Camera-type eye (tissue), 1 donor: ENCODE measurements around the gene SNX11. TPM values are rescaled to one million over a fixed set of nuclear protein-coding genes. Genes with fewer than 3 reads are reported as not detected.

ENCODE experiments used
- total RNA-seq: library from RNA; depleted of rRNA; stranded (reverse); fragments of >200 nt; gene quantifications from one replicate; pipeline ENCODE4 v1.2.3, GENCODE V29; 2014

SNX11 gene, protein sequence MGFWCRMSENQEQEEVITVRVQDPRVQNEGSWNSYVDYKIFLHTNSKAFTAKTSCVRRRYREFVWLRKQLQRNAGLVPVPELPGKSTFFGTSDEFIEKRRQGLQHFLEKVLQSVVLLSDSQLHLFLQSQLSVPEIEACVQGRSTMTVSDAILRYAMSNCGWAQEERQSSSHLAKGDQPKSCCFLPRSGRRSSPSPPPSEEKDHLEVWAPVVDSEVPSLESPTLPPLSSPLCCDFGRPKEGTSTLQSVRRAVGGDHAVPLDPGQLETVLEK
- total RNA-seq, result 15.9 TPM

DNA sequence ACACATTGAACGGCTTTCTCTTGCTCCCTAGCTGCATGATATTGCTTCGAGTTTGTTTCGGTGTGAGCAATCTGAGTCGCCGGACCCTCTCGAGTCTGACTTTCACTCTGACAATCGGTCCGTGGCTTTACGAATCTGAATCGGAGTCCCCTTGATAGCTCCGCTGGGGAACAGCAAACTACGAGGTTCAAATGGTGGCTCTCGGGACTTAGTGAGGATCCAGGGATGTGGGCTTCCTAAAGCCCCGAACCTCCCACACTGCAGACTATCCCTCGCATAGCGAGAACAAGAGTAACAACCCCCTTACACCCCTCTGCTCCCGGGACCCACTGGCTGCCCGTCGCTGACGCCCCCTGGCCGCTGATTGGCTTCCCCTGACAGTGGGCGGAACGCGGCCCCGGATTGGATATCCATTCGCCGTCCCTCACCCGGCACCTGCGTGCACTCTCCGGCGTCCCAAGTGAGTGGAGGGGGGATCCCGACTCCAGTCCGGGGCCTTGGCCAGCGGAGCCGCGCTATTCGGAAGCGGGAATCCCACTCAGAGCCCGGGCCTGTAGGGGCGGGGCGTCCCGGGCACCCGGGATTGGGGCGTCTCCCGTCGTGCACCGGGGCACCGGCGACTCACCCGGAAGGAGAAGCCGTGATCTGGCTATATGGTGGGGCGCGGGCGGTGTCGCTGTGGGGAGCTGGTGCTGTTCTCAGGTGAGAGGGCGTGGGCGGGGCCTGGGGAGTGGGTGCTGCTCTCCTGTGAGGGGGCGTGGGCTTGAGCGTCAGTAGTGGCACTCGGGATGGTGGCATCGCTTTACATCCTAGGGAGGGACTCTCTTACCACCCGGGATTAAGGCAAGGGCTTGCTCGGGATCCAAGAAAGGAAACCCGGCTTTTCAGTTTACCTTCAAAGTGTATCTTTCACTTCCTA, at the start of gene SNX11:
Gene SNX11, plus strand, starts transcription at position 630 of the 919 bp plus-strand sequence. CDS start 4,278 bp downstream, outside the sequence.

DNA sequence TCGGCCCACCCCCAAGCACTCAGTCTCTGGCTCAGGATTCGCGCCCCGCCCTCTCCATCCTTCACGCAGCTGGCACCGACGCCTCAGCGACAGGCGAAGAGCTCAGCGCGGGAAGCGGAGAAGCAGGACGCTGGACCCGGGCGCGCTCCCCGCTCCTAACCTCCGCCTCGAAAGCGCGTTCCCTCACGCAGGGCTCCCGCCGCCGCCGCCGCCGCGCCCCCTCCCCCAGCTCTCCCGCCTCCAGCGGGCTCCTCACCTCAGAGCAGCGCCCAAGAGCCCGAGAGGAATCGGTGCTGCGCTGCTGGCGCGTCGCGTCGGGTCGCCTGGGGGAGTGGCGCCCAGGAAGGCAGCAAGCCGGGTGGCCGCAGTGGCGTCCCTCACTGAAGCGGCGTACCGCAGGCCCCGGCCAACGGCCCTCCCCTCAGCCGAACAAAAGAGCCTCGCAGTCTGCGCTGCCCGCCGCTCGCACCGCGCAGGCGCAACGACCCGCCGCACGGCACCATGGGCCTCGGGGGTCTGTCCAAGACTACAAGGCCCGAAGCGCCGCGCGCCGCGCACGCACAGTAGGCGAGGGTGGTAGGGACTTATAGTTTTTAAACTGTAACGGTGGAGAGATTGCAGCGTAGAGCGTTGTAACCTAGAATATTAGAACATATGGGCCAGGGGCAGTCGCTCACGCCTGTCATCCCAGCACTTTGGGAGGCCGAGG, 6.4 kb upstream of the SNX11 start, which contains the start of gene CBX1:
Gene CBX1, minus strand, starts transcription at position 467 of the 709 bp plus-strand sequence. CDS start 24,474 bp downstream, outside the sequence.

Other genes starting within 250 kb of the SNX11 start
- gene SP2, start 211.5 kb upstream of the SNX11 start, total RNA-seq, result 5.6 TPM
- 14.2 TPM for gene PNPO, start 166.2 kb upstream of the SNX11 start, total RNA-seq
- 0.93 TPM for gene PRR15L, start 149.9 kb upstream of the SNX11 start, total RNA-seq
- gene CDK5RAP3, start 136.7 kb upstream of the SNX11 start, total RNA-seq, result 158 TPM
- gene COPZ2, start 70.0 kb upstream of the SNX11 start, total RNA-seq, result 36.9 TPM
- gene NFE2L1, start 59.4 kb upstream of the SNX11 start, total RNA-seq, result 140 TPM
- 106 TPM for gene CBX1, start 6.3 kb upstream of the SNX11 start, total RNA-seq